Smooth muscle cell of the umbilical artery (primary cell): ENCODE measurements around the gene FAM200C. TPM values are rescaled to one million over a fixed set of nuclear protein-coding genes. Genes with fewer than 3 reads are reported as not detected.

Experiments used
- total RNA-seq: library from RNA; depleted of rRNA; stranded (reverse); fragments of >200 nt; gene quantifications from 2 replicates; pipeline ENCODE4 v1.2.3, GENCODE V29; 2014

FAM200C gene
- 4.8 and 5.1 TPM in 2 replicates for total RNA-seq

GRCh38 chr5:160399402-160400353, at the start of gene FAM200C:
TSS of gene FAM200C (minus strand) at chr5:160400054. CDS start at chr5:160395490, 4,564 bp downstream.

GRCh38 chr5:160421625-160422258, 21.9 kb upstream of the FAM200C start, which contains the start of gene PTTG1:
TSS of gene PTTG1 (plus strand) at chr5:160421855. CDS start at chr5:160422313, 458 bp downstream.

GRCh38 chr5:160418561-160419457, 19.0 kb upstream of the FAM200C start, which contains the start of gene SLU7:
TSS of gene SLU7 (minus strand) at chr5:160419081. CDS start at chr5:160415294, 3,787 bp downstream.

GRCh38 chr5:160369990-160370712, 29.7 kb downstream of the FAM200C start, which contains the start of gene C1QTNF2:
TSS of gene C1QTNF2 (minus strand) at chr5:160370626. CDS start at chr5:160355011, 15,615 bp downstream.

Other genes starting within 250 kb of the FAM200C start
- 0.55 TPM in 1 of 2 replicates, not detected in the other for gene FABP6, start 170.5 kb downstream of the FAM200C start, total RNA-seq
- gene CCNJL, start 87.5 kb downstream of the FAM200C start, total RNA-seq, result 3.3 and 4.1 TPM in 2 replicates
- 0.30 and 0.32 TPM in 2 replicates for gene C1QTNF2, start 29.4 kb downstream of the FAM200C start, total RNA-seq
- gene SLU7, start 19.0 kb upstream of the FAM200C start, total RNA-seq, result 71.6 and 75.3 TPM in 2 replicates
- 49.0 and 137 TPM in 2 replicates for gene PTTG1, start 21.8 kb upstream of the FAM200C start, total RNA-seq